ENCODE measurements around the gene GNPAT. TPM values are rescaled to one million over a fixed set of nuclear protein-coding genes. Genes with fewer than 3 reads are reported as not detected.

GNPAT gene
- total RNA-seq, 1 donor from 2014 or later = 37.3 TPM

DNA sequence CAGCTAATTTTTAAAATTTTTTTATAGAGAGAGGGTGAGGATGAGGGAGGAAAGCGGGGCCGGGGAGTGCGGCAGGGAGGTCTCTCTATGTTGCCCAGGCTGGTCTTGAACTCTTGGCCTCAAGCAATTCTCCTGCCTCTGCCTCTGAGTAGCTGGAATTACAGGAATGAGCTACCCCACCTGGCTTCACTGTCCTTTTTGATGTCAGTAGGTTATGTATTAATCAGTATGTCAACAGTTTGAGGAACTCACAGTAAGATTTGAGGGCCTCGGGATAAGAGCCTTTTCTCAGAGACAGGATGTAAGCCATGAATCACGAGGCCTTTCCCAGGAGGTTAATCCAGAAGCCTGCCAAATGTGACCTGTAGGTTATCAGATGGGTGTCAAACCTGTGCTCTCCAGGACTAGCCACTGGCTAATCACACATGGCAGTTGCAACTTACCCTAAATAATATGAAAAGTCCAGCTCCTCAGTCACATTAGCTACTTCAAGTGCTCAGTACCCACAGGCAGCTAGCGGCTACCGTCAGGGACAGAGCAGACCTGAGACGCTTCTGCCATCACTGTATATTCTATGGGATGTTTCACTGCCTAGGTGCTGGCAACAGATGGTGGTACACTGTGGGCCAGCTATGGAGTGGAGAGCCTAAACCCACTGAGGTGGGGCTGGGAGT, 46.0 kb upstream of the GNPAT start:
- Mint-ChIP-seq H3K27me3 (ENCODE audit: unreplicated experiment) (peaks cover 4% of the 10 kb centered on the region), H3K27ac (ENCODE audit: unreplicated experiment) (no peak overlapping the region), H3K4me3 (ENCODE audit: unreplicated experiment) (no peak overlapping the region), H3K36me3 (ENCODE audit: unreplicated experiment) (no peaks in the 10 kb centered on the region), H3K9me3 (ENCODE audit: unreplicated experiment) (no peaks in the 10 kb centered on the region), H3K4me1 (ENCODE audit: unreplicated experiment) (no peaks in the 10 kb centered on the region)
- no peak for DNase-seq (ENCODE audit: extremely low spot score, unreplicated experiment)
- TF ChIP-seq, protein P1, sequence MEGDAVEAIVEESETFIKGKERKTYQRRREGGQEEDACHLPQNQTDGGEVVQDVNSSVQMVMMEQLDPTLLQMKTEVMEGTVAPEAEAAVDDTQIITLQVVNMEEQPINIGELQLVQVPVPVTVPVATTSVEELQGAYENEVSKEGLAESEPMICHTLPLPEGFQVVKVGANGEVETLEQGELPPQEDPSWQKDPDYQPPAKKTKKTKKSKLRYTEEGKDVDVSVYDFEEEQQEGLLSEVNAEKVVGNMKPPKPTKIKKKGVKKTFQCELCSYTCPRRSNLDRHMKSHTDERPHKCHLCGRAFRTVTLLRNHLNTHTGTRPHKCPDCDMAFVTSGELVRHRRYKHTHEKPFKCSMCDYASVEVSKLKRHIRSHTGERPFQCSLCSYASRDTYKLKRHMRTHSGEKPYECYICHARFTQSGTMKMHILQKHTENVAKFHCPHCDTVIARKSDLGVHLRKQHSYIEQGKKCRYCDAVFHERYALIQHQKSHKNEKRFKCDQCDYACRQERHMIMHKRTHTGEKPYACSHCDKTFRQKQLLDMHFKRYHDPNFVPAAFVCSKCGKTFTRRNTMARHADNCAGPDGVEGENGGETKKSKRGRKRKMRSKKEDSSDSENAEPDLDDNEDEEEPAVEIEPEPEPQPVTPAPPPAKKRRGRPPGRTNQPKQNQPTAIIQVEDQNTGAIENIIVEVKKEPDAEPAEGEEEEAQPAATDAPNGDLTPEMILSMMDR (IDR thresholded peaks at IDR 0.05) = no peak

DNA sequence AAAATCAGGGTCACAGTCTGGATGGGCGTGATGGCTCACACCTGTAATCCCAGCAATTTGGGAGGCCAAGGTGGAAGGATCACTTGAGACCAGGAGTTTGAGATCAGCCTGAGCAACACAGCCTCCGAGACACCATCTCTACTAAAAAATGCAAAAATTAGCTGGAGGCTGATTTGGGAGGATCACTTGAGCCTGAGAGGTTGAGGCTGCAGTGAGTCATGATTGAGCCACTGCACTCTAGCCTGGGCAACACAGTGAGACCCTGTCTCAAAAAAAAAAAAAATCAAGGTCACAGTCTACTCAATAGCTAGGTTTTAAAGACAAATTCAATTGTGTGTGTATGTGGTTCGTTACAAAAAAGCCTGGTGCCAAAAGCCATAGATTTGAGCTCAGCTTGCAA, 44.7 kb upstream of the GNPAT start:
- Mint-ChIP-seq H3K4me3 (ENCODE audit: unreplicated experiment) (no peak overlapping the region), H3K9me3 (ENCODE audit: unreplicated experiment) (no peaks in the 10 kb centered on the region), H3K27ac (ENCODE audit: unreplicated experiment) (no peak overlapping the region), H3K4me1 (ENCODE audit: unreplicated experiment) (no peaks in the 10 kb centered on the region), H3K36me3 (ENCODE audit: unreplicated experiment) (no peaks in the 10 kb centered on the region), H3K27me3 (ENCODE audit: unreplicated experiment) (peaks cover 11% of the 10 kb centered on the region)
- TF ChIP-seq, protein P1 (IDR thresholded peaks at IDR 0.05) = no peak
- DNase-seq (ENCODE audit: extremely low spot score, unreplicated experiment) = no peak

DNA sequence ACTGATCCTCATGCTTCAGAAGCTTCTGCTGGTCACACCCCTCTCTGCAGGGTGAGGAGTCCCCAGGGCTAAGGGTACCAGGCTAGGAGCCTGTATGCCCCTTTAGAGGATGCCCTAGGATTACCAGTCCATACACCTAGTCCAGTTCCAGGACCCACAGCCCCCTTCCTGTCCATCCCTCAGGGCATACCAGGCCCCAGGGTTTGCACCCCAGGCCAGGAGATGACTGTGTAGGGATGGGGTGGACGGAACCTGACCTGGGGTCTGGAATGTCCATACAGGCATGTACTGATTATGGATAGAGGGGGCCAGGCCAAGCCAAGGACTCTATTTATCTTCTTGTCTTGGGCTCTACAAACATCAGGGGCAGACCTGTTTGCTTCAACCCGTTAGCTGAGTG, 44.3 kb upstream of the GNPAT start:
- TF ChIP-seq, protein P1 (IDR thresholded peaks at IDR 0.05) = no peak
- no peak overlapping the region for H3K27ac Mint-ChIP-seq (ENCODE audit: unreplicated experiment)
- no peaks in the 10 kb centered on the region for H3K9me3 Mint-ChIP-seq (ENCODE audit: unreplicated experiment)
- H3K27me3 Mint-ChIP-seq (ENCODE audit: unreplicated experiment) = peaks cover 15% of the 10 kb centered on the region
- no peaks in the 10 kb centered on the region for H3K4me1 Mint-ChIP-seq (ENCODE audit: unreplicated experiment)
- no peaks in the 10 kb centered on the region for H3K36me3 Mint-ChIP-seq (ENCODE audit: unreplicated experiment)
- no peak overlapping the region for H3K4me3 Mint-ChIP-seq (ENCODE audit: unreplicated experiment)
- no peak for DNase-seq (ENCODE audit: extremely low spot score, unreplicated experiment)

DNA sequence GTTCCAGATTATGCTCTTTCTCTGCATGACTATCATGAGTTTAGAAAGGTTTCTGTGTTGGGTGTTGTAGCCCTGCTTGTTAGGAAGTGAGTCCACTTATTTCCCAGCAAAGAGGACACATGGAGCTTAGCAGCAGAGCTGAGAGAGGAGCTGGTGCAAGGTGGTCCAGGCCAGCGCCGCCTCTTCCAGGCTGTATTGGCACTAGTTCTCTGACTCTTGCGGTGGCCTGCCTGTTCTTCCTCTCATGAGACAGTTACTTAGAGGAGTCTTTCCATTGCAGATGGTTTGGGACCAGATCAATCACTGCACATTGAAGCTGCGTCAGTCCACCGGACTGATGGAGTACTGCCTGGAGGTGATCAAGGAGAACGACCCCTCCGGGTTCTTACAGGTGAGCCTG, 41.1 kb upstream of the GNPAT start:
- Mint-ChIP-seq H3K4me1 (ENCODE audit: unreplicated experiment) (no peaks in the 10 kb centered on the region), H3K27me3 (ENCODE audit: unreplicated experiment) (peaks cover 30% of the 10 kb centered on the region), H3K4me3 (ENCODE audit: unreplicated experiment) (no peak overlapping the region), H3K9me3 (ENCODE audit: unreplicated experiment) (no peaks in the 10 kb centered on the region), H3K36me3 (ENCODE audit: unreplicated experiment) (no peaks in the 10 kb centered on the region), H3K27ac (ENCODE audit: unreplicated experiment) (no peak overlapping the region)
- DNase-seq (ENCODE audit: extremely low spot score, unreplicated experiment) = no peak
- TF ChIP-seq, protein P1 (IDR thresholded peaks at IDR 0.05) = no peak

DNA sequence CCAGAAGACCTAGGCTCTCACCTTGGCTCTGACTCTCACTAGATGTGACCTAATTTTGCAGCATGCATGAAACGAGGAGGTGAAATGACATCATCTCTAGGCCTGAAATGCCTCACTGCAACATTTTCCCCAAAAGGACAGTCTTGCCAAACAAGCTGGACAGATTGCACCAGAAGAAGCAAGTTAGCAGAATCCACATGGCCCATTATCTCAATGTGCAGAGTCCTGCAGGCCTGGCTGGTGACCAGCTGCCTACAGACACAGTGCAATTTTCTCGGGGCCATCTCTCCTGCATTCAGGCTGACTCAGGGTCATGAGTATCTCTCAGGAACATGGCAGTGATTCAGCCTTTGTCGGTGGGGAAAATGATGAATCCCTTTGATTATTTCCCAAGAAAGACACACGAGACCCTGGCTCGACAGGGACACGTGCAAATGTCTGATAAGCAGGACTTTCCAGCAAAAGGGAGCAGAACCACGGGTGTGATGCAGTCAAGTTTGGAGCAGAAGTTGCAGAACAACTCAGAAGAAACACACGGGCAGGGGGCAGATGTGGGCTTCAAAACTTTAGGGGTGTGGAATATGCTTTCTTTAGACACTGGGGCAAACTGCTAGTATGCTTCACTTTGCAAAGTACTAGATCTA, 40.5 kb upstream of the GNPAT start:
- Mint-ChIP-seq H3K36me3 (ENCODE audit: unreplicated experiment) (no peaks in the 10 kb centered on the region), H3K27ac (ENCODE audit: unreplicated experiment) (no peak overlapping the region), H3K4me3 (ENCODE audit: unreplicated experiment) (no peak overlapping the region), H3K4me1 (ENCODE audit: unreplicated experiment) (no peaks in the 10 kb centered on the region), H3K27me3 (ENCODE audit: unreplicated experiment) (peaks cover 30% of the 10 kb centered on the region), H3K9me3 (ENCODE audit: unreplicated experiment) (no peaks in the 10 kb centered on the region)
- no peak for DNase-seq (ENCODE audit: extremely low spot score, unreplicated experiment)
- TF ChIP-seq, protein P1 (IDR thresholded peaks at IDR 0.05) = no peak
